Common myeloid progenitor, CD34-positive (primary cell): ENCODE measurements around the gene AFDN.

ENCODE experiments used
- CTCF ChIA-PET: fragments of 350-600 bp; sonication (Branson Sonifier 250); formaldehyde crosslinking; loops from one replicate; lab custom pipeline; 2021; ENCODE audit warnings: antibody characterized with exemption; lab: Charles Lee
- POLR2A ChIA-PET: fragments of 350-600 bp; sonication (Branson Sonifier 250); formaldehyde crosslinking; loops from one replicate; lab custom pipeline; 2021; ENCODE audit warnings: antibody characterized with exemption; lab: Charles Lee
- DNase-seq, 3 donors: peaks; one replicate each; pipeline versions ENCODE4 v3.0.0 to v3.0.0-alpha.2; 2013
- H3K27ac ChIP-seq, 2 experiments: 1 replicate in 1 of 2; 2 replicates in 1 of 2; pipeline ENCODE4 v1.7.0; 2013; ENCODE audit warnings: inconsistent platforms in 2 of 2, low read length in 2 of 2, mild to moderate bottlenecking in 2 of 2, low read depth in 1 of 2, moderate library complexity in 1 of 2; ENCODE audit not compliant: severe bottlenecking in 2 of 2, insufficient read depth in 1 of 2, poor library complexity in 1 of 2
- H3K27me3 ChIP-seq, 5 experiments: replicated peaks in 2 of 5; 1 replicate in 3 of 5; 2 replicates in 2 of 5; pipeline versions ENCODE4 v1.6.1 to v1.7.0; 2013; ENCODE audit warnings: low read length in 4 of 5, mild to moderate bottlenecking in 2 of 5, moderate library complexity in 2 of 5, inconsistent platforms in 1 of 5; ENCODE audit not compliant: insufficient read depth in 5 of 5, control insufficient read depth in 4 of 5
- H3K36me3 ChIP-seq, 4 experiments: 1 replicate in 2 of 4; 2 replicates in 2 of 4; pipeline versions ENCODE4 v1.6.1 to v1.7.0; 2013; ENCODE audit warnings: low read length in 3 of 4, control low read depth in 1 of 4, mild to moderate bottlenecking in 1 of 4; ENCODE audit not compliant: control insufficient read depth in 4 of 4, insufficient read depth in 4 of 4
- H3K4me1 ChIP-seq, 4 experiments: 1 replicate in 3 of 4; 2 replicates in 1 of 4; pipeline versions ENCODE4 v1.6.1 to v1.7.1; 2013; ENCODE audit warnings: low read length in 3 of 4, mild to moderate bottlenecking in 3 of 4, control low read depth in 1 of 4, inconsistent platforms in 1 of 4, moderate library complexity in 1 of 4; ENCODE audit not compliant: control insufficient read depth in 4 of 4, insufficient read depth in 4 of 4; ENCODE audit errors: control extremely low read depth in 1 of 4
- H3K4me3 ChIP-seq, 7 experiments: 1 replicate in 4 of 7; 2 replicates in 3 of 7; pipeline versions ENCODE4 v1.5.1 to v1.7.0; 2013; ENCODE audit warnings: mild to moderate bottlenecking in 7 of 7, low read length in 6 of 7, moderate library complexity in 6 of 7, inconsistent platforms in 2 of 7, low read depth in 2 of 7, control low read depth in 1 of 7; ENCODE audit not compliant: insufficient read depth in 4 of 7, control insufficient read depth in 1 of 7; ENCODE audit errors: extremely low read depth in 1 of 7
- H3K9me3 ChIP-seq, 5 experiments: 1 replicate in 4 of 5; 2 replicates in 1 of 5; pipeline versions ENCODE4 v1.6.1 to v1.7.1; 2013; ENCODE audit warnings: low read length in 4 of 5, mild to moderate bottlenecking in 2 of 5, inconsistent platforms in 1 of 5, low read depth in 1 of 5, moderate library complexity in 1 of 5; ENCODE audit not compliant: control insufficient read depth in 4 of 5, insufficient read depth in 2 of 5; ENCODE audit errors: control extremely low read depth in 1 of 5
- WGBS: methylation state at CpG from one replicate; pipeline ENCODE4 v1.1.5; 2013; ENCODE audit not compliant: insufficient coverage; 5-methylcytosine and 5-hydroxymethylcytosine counted together

Gene AFDN

DNA sequence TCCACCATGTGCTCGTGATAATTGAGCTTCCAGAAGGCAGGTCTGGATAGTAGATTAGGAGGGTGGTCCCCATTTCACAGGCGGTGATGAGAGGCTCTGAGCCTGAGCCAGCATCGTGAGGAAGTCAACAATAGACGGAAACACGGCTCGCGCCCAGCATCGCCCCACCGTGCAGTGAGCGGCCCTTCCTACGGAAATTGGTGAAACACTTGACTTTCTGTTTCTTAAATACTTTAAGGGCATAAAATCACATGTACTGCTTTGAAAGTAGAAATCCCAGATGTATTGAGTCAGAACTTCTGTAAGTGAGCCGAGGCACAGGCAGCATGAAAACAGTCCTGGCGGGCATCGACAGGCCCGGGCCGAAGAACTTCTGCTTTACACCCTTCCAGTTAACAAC lies 166.5 kb downstream of the AFDN start:
- Histone ChIP-seq H3K27me3 (peaks cover 0 to 3% (median 0%) of the 10 kb centered on the region in 5 experiments), H3K36me3 (no peaks in the 10 kb centered on the region), H3K9me3 (peaks cover 0 to 5% (median 2%) of the 10 kb centered on the region in 5 experiments), H3K4me1 (peaks cover 0 to 2% (median 0%) of the 10 kb centered on the region in 4 experiments), H3K4me3 (no peak overlapping the region), H3K27ac (no peak overlapping the region)
- DNase-seq: peak in 2 of 3 donors; percentile 5 to 7
- ChIA-PET CTCF (no interaction called here), POLR2A (no interaction called here)
- WGBS: 84% methylated on average over 7 of the region's 16 CpGs

DNA sequence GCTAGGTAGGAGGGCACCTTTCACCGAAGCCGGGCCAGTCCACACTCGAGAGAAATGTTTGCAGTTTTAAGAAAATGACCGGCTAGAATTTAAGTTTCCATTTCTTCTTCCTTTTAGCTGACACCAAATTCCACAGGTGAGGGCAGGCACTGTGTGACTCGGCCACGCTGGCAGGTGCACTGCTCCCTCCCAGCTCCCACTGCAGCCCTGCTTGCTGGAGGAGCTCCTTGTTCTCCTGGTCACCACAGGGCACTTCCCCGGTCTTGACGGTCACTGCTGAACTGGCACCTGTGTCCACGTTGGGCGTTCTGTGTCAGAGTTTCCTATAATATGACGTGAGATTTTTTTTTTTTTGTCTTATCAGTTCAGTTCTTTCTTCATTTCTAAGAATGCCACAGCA lies 167.1 kb downstream of the AFDN start:
- WGBS: 93% methylated on average over 10 of the region's 11 CpGs
- no peak for DNase-seq
- Histone ChIP-seq H3K27ac (no peak overlapping the region), H3K4me3 (no peak overlapping the region), H3K9me3 (peaks cover 0 to 5% (median 2%) of the 10 kb centered on the region in 5 experiments), H3K27me3 (peaks cover 0 to 3% (median 0%) of the 10 kb centered on the region in 5 experiments), H3K4me1 (peaks cover 0 to 2% (median 0%) of the 10 kb centered on the region in 4 experiments), H3K36me3 (no peaks in the 10 kb centered on the region)
- ChIA-PET POLR2A (no interaction called here), CTCF (no interaction called here)

DNA sequence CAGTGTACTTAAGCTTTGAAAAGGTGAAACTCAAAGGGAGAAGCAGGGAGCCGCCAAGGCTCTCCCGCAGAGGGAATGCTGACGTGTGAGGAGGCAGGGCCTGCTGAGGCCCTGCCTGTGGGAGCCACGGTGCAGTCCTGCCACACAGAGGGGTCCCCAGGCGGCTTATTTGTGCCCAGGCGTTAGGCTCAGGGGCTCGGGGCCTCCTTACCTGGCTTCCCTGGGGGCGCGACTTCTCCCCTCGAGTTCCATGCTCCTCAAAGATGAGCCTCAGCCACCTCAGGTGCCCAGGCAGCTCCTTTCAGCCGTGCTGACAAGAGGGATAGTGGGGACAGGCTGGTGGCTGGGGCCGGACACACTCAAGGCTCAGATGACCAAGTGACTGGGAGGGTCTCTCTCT lies 168.6 kb downstream of the AFDN start:
- Histone ChIP-seq H3K27me3 (peaks cover 0 to 3% (median 0%) of the 10 kb centered on the region in 5 experiments), H3K36me3 (no peaks in the 10 kb centered on the region), H3K27ac (no peak overlapping the region), H3K4me3 (no peak overlapping the region), H3K4me1 (peaks cover 0 to 2% (median 0%) of the 10 kb centered on the region in 4 experiments), H3K9me3 (peaks cover 0 to 2% (median 0%) of the 10 kb centered on the region in 5 experiments)
- ChIA-PET POLR2A (no interaction called here), CTCF (no interaction called here)
- no peak for DNase-seq
- over 99% methylated on average over 12 of the region's 12 CpGs for WGBS

DNA sequence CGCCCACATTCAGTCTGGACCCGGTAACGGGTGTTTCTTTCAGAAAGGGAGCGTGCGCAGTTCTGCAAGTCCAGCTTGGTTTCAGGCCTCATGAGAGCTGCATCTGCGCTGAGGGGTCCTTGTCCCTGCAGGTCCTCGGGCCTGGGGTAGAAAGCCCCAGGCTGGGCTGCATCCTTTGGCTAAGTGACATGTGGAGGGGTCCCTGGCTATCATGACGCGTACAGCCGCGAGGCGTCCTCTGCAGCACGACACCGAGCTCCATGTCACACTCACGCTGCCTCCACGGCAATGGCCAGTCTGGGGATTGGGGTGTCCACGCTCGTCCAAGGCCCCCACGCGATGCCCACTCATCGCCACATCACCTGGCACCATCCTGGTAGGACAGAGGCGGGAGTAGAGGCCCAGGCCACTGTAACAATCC lies 169.0 kb downstream of the AFDN start:
- no peak for DNase-seq
- Histone ChIP-seq H3K4me3 (no peak overlapping the region), H3K4me1 (peaks cover 0 to 2% (median 0%) of the 10 kb centered on the region in 4 experiments), H3K36me3 (no peaks in the 10 kb centered on the region), H3K9me3 (peaks cover 0 to under 1% (median 0%) of the 10 kb centered on the region in 5 experiments), H3K27ac (no peak overlapping the region), H3K27me3 (peaks cover 0 to 3% (median 0%) of the 10 kb centered on the region in 5 experiments)
- 96% methylated on average over 21 of the region's 22 CpGs for WGBS
- ChIA-PET POLR2A (no interaction called here), CTCF (no interaction called here)

DNA sequence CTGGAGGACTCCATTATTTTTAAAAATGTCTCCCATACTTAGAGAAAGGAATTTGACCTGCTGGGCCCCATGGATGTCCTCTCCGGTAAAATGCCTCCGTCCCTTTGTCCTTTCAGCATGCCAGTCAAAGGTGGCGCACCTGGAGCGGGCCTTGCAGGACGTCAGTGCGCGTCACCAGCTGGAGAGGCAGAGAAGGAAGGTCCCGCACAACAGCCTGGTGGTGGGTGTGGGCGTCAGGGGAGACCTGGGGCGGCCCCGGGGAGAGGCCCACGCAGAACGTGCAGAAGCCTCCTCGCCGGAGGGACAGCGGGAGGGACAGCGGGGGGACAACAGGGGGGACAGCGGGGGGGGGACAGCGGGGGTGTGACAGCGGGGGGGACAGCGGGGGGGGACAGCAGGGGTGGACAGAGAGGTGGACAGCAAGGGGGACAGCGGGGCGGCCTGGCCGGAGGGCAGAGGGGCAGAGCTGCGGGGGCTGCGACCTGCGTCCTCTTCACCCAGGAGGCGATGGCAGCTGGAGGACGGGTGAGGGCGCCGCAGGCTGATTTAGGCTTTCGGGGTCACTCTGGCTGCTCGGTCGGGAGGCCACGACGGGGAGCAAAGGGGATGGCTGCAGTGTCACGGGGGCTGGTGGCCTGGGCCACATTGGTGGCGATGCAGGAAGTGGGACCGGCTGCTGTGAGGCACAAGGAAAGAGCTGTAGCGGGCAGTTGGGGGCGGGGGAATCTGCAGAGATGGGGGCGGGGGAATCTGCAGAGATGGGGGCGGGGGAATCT lies 169.9 kb downstream of the AFDN start:
- 64% methylated on average over 24 of the region's 43 CpGs for WGBS
- peak overlapping the region in 1 of 7 experiments; percentile 60 for H3K4me3 ChIP-seq
- DNase-seq: peak in 2 of 3 donors; percentile 50 to 58
- no peaks in the 10 kb centered on the region for H3K9me3 ChIP-seq
- CTCF ChIA-PET: no interaction called here
- H3K27me3 ChIP-seq: peaks cover 0 to 3% (median 0%) of the 10 kb centered on the region in 5 experiments
- POLR2A ChIA-PET: no interaction called here
- H3K4me1 ChIP-seq: peaks cover 0 to 2% (median 0%) of the 10 kb centered on the region in 4 experiments
- no peak overlapping the region for H3K27ac ChIP-seq
- no peaks in the 10 kb centered on the region for H3K36me3 ChIP-seq

DNA sequence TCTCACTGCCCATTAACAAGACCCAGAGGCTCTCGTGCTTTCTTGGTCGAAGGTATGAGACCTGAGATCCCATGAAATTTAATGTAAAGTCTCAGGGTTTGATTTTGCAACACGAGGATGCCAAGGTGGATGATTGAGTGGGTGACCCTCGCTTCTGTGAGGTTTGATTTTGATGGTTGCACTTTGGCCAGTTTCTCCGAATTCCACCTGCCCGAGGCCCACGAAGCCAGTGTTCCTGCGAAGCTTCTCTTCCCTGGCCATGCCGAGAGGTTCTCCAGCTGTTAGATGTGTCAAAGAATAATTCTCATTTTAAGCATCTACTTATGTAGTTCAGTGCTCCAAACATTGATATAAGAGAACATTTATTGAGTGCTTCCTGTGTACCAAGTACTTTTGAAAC lies 170.9 kb downstream of the AFDN start, which contains the start of gene KIF25:
KIF25 (plus strand) TSS at position 30 of the 400 bp plus-strand sequence. CDS start 31,915 bp downstream, outside the sequence.
- peak within 1 kb of the TSS in 1 of 7 experiments; percentile 60 for H3K4me3 ChIP-seq
- no peak for DNase-seq
- ChIA-PET POLR2A (no interaction called here), CTCF (interaction anchor here (1.6 kb wide), 1 partner anchor 10 kb away, joined by 3 read pairs; no protein-coding TSS in a partner anchor)
- no peak within 1 kb of the TSS for H3K27ac ChIP-seq
- peaks cover 0 to 3% (median 0%) of the 10 kb centered on the region in 5 experiments for H3K27me3 ChIP-seq
- H3K9me3 ChIP-seq: no peaks in the 10 kb centered on the region
- no peaks in the 10 kb centered on the region for H3K36me3 ChIP-seq
- WGBS: 88% methylated on average over 1 of the region's 9 CpGs
- peaks cover 0 to 2% (median 0%) of the 10 kb centered on the region in 4 experiments for H3K4me1 ChIP-seq

DNA sequence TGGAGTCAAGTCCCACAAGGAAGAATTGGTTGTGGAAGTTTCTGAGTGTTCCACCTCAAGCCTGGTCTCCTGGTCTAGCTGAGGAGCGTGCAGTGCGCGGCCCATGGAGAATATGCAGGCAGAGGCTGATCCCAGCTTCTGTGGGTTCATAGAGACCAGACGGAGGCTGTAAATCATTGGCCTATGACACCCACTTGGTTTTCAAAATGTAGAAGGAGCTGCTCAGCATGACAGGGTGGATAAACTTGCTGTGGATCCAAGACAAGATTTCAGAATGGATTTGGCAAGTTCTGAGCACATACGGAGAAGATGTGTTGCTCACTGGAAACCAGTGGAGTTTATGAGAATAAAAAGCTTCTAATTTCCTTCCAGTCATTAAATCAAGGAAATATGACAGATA lies 171.5 kb downstream of the AFDN start:
- Histone ChIP-seq H3K4me1 (peaks cover 0 to 2% (median 0%) of the 10 kb centered on the region in 4 experiments), H3K4me3 (no peak overlapping the region), H3K27me3 (peaks cover 0 to 3% (median 0%) of the 10 kb centered on the region in 5 experiments), H3K27ac (no peak overlapping the region), H3K9me3 (no peaks in the 10 kb centered on the region), H3K36me3 (no peaks in the 10 kb centered on the region)
- no peak for DNase-seq
- WGBS: 92% methylated on average over 5 of the region's 5 CpGs
- ChIA-PET POLR2A (no interaction called here), CTCF (interaction anchor here (1.6 kb wide), 1 partner anchor 9 kb away, joined by 3 read pairs; no protein-coding TSS in a partner anchor)
